ENCODE measurements around the gene CPB2. TPM values are rescaled to one million over a fixed set of nuclear protein-coding genes. Genes with fewer than 3 reads are reported as not detected.

CPB2 gene
- total and polyA plus RNA-seq, 9 of the 15 experiments (the other 6 are each of a cell fraction or from before 2014, with no cell fraction given) = 0.03 to 0.16 (median 0.07) TPM; not detected in 6

DNA sequence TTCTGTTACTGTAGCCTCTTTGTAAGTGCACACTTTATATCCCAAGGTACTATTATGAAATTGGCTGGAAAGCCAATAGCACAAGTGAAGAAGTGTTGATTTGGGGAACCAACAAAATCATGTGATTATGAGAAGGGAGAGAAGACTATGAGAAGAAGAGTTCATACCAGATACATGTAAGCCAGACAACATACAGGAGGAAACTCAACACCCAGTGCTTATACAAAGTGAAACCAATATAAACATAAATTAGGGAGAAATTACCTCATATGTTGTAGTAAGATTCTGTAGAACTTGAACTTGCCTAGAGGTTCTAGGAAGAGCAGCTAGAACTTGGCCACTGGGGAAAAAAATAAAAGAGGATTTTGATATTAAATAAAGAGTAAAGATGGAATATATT, 17.4 kb downstream of the CPB2 start (continued):
- TF ChIP-seq ZNF583 (CRISPR knock-in tag; IDR thresholded peaks at IDR 0.05) (no peak), WHSC1 (IDR thresholded peaks at IDR 0.05; ENCODE audit: low read length) (no peak), ZNF133 (CRISPR knock-in tag; IDR thresholded peaks at IDR 0.05) (no peak), PYGO2 (tag; IDR thresholded peaks at IDR 0.05) (no peak)

DNA sequence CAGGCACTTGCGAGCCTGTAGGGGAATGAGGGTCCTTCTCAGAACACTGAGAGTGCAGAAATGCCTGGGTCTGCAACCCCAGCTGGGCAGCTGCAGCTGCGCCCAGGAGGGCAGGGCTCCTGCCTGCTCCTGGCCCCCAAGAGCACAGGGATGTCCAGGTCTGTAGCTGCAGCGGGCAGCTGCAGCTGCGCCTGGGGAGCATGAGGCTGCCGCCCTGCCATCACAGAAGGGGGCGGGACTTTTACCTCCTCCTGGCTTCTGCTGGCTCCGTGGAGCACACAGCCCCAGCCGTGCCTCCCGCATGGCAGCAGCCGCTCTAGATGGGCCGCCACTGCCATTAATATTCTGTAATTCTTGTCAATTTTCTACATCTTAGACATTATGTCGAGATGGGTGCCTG, 17.8 kb downstream of the CPB2 start:
- no peak overlapping the region for H3K9ac ChIP-seq (ENCODE audit: insufficient read depth in 1 of 2, low read depth in 2 of 2, low read length in 2 of 2)
- H3K9me1 ChIP-seq (ENCODE audit: control insufficient read depth, insufficient read depth, low read length) = no peaks in the 10 kb centered on the region
- H3K4me3 ChIP-seq = no peak overlapping the region
- H3K27me3 ChIP-seq (ENCODE audit: control insufficient read depth in 2 of 2, insufficient read depth in 2 of 2, low read length in 2 of 2) = no peaks in the 10 kb centered on the region
- no peaks in the 10 kb centered on the region for H3K79me2 ChIP-seq (ENCODE audit: control insufficient read depth, insufficient read depth, low read length)
- no peak overlapping the region for H3K4me2 ChIP-seq (ENCODE audit: insufficient read depth, low read length)
- H3K9me3 ChIP-seq (replicated peaks; ENCODE audit: control insufficient read depth, insufficient read depth, low read depth, low read length) = no peaks in the 10 kb centered on the region
- H3K4me1 ChIP-seq (replicated peaks in 1 of 2; ENCODE audit: control insufficient read depth in 2 of 2, insufficient read depth in 2 of 2, low read length in 2 of 2) = peaks cover 0 to 4% of the 10 kb centered on the region in 2 experiments; a peak in 2 of 5 replicates
- H3K27ac ChIP-seq (ENCODE audit: extremely low read depth, low read depth, low read length) = no peak overlapping the region
- H2AFZ ChIP-seq (ENCODE audit: low read depth, low read length) = no peak overlapping the region
- ATAC-seq = no peak
- DNase-seq (ENCODE audit: extremely low read depth in 1 of 4, low spot score in 3 of 4) = no peak
- no peaks in the 10 kb centered on the region for H3K36me3 ChIP-seq (ENCODE audit: control insufficient read depth, insufficient read depth, low read length)
- no peak for FAIRE-seq
- ChIA-PET CTCF (ENCODE audit: low intra/inter-chr PET ratio) (no interaction called here), POLR2A (no interaction called here)
- TF ChIP-seq KDM2B (CRISPR knock-in tag; IDR thresholded peaks at IDR 0.05) (no peak), BHLHE40 (IDR thresholded peaks at IDR 0.05; ENCODE audit: low read length) (no peak), RBFOX2 (IDR thresholded peaks at IDR 0.05; ENCODE audit: low read depth, low read length) (no peak), ARNT (IDR thresholded peaks at IDR 0.05) (no peak), ELF2 (CRISPR knock-in tag; IDR thresholded peaks at IDR 0.05) (no peak), BRD4 (IDR thresholded peaks at IDR 0.05) (no peak), ZBTB7A (IDR thresholded peaks at IDR 0.05; ENCODE audit: borderline replicate concordance, control insufficient read depth, low read depth, low read length) (no peak)
- TF ChIP-seq, protein P1, sequence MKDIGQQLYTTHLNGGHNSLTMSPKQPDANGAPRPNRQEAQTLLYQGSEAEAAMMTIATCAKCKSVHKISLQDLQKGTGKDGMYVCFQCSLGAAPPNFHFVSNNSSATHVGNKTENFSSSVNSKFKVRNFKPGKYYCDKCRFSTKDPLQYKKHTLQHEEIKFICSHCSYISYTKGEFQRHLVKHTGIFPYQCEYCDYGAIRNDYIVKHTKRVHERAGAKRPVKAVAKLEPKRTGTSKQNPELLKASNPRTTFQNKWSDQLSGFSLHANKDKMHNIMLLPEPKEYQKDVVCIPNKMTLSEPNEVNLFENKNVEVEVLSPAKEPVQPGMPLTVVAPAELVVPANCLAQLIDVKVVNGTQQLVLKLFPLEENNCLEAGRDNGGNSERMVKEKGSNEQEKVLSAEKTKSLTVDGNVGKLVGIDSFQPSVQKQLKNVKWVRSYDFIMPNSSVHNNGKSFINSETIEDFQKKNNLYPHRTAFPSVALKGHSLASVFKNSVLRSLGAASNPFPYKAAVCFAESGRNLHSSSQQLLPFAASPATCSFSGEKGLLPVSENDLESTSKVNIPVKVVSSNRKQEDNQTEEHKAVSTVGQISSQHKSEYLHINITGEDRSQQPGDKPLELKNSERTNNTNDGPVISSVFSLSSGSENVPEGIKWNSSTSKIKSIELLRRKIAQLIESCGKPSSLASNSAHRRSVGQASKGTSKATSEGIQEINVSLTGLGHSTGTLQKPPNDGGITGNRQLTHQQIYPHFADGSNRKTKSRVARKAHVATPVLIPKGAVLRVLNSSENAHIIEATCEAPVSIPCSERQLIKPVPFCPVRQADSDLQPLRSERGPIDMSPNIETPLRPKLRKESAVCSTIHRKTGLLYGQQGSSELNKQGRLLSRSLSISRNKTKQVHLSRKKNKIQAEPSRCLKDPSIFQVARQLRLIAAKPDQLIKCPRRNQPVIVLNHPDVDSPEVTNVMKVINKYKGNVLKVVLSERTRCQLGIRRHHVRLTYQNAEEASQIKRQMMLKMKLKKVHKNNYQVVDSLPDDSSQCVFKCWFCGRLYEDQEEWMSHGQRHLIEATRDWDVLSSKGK (CRISPR knock-in tag; IDR thresholded peaks at IDR 0.05) = no peak
- no peaks in the 10 kb centered on the region for H4K20me1 ChIP-seq (replicated peaks; ENCODE audit: control insufficient read depth, insufficient read depth, low read length)
- 37% methylated on average over 8 of the region's 12 CpGs for WGBS (ENCODE audit: insufficient coverage, low coverage, missing lambda C conversion rate)
- intact Hi-C loops (cut with micrococcal nuclease) (no loop called here), in situ Hi-C loops (cut with MboI) (no loop called here)
- BruUV-seq (replicated peaks) = no TSS peak
